Mononuclear cell (primary cell): ENCODE data around the gene INAFM1. TPM values are rescaled to one million over a fixed set of nuclear protein-coding genes. Genes with fewer than 3 reads are reported as not detected.

ENCODE experiments used
- H3K27me3 ChIP-seq: 2 replicates; pipeline ENCODE4 v1.6.0; 2011; ENCODE audit warnings: low read length, control low read depth; ENCODE audit not compliant: insufficient read depth
- H3K4me1 ChIP-seq: 2 replicates; pipeline ENCODE4 v1.5.1; 2011; ENCODE audit warnings: mild to moderate bottlenecking, low read length, control low read depth; ENCODE audit not compliant: insufficient read depth
- H3K4me3 ChIP-seq: 2 replicates; pipeline ENCODE4 v1.5.1; 2011; ENCODE audit warnings: mild to moderate bottlenecking, low read length, moderate library complexity
- H3K9me3 ChIP-seq: 2 replicates; pipeline ENCODE4 v1.5.1; 2011; ENCODE audit warnings: low read depth, mild to moderate bottlenecking, control low read depth, low read length
- total RNA-seq: library from RNA; depleted of rRNA; stranded (reverse); fragments of >200 nt; gene quantifications from one replicate; pipeline ENCODE4 v1.2.3, GENCODE V29; 2012

INAFM1 gene
- total RNA-seq, 1 donor, result 1.4 TPM

GRCh38 chr19:47309608-47310007, 34.9 kb downstream of the INAFM1 start, which contains the start of gene C5AR1:
Gene C5AR1, plus strand, starts transcription at chr19:47309861. Its CDS starts 35 bp downstream, at chr19:47309896.
- no peaks in the 10 kb centered on the region for H3K9me3 ChIP-seq
- no peaks in the 10 kb centered on the region for H3K27me3 ChIP-seq
- H3K4me1 ChIP-seq, result peaks cover 60% of the 10 kb centered on the region
- H3K4me3 ChIP-seq, result peak within 1 kb of the TSS; percentile 50

GRCh38 chr19:47310323-47310722, 35.6 kb downstream of the INAFM1 start:
- peaks cover 63% of the 10 kb centered on the region for H3K4me1 ChIP-seq

GRCh38 chr19:47310819-47311218, 36.1 kb downstream of the INAFM1 start:
- Histone ChIP-seq H3K27me3 (no peaks in the 10 kb centered on the region), H3K4me1 (peaks cover 63% of the 10 kb centered on the region), H3K4me3 (peak overlapping the region; percentile 50), H3K9me3 (no peaks in the 10 kb centered on the region)

More at GRCh38 chr19:47310323-47310722, 35.6 kb downstream of the INAFM1 start:
- H3K27me3 ChIP-seq, result no peaks in the 10 kb centered on the region
- no peaks in the 10 kb centered on the region for H3K9me3 ChIP-seq
- H3K4me3 ChIP-seq, result peak overlapping the region; percentile 50

- peak overlapping the region; percentile 50 for H3K4me3 ChIP-seq
- peaks cover 75% of the 10 kb centered on the region for H3K4me1 ChIP-seq
- no peaks in the 10 kb centered on the region for H3K9me3 ChIP-seq
- H3K27me3 ChIP-seq, result peaks cover 2% of the 10 kb centered on the region
These were observed 37.8 kb downstream of the INAFM1 start for GRCh38 chr19:47312366-47313006.

- H3K4me3 ChIP-seq, result no peak overlapping the region
- H3K9me3 ChIP-seq, result no peaks in the 10 kb centered on the region
- peaks cover 2% of the 10 kb centered on the region for H3K27me3 ChIP-seq
- peaks cover 69% of the 10 kb centered on the region for H3K4me1 ChIP-seq
These were observed 39.1 kb downstream of the INAFM1 start for GRCh38 chr19:47313754-47314295.

GRCh38 chr19:47315125-47315821, 40.6 kb downstream of the INAFM1 start:
- no peaks in the 10 kb centered on the region for H3K9me3 ChIP-seq
- H3K4me3 ChIP-seq, result no peak overlapping the region
- H3K27me3 ChIP-seq, result peaks cover 2% of the 10 kb centered on the region
- H3K4me1 ChIP-seq, result peaks cover 61% of the 10 kb centered on the region

- peaks cover 65% of the 10 kb centered on the region for H3K4me1 ChIP-seq
- H3K27me3 ChIP-seq, result peaks cover 2% of the 10 kb centered on the region
- no peaks in the 10 kb centered on the region for H3K9me3 ChIP-seq
- H3K4me3 ChIP-seq, result no peak overlapping the region
These were observed 41.8 kb downstream of the INAFM1 start for GRCh38 chr19:47316513-47316912.

- H3K9me3 ChIP-seq, result no peaks in the 10 kb centered on the region
- peaks cover 2% of the 10 kb centered on the region for H3K27me3 ChIP-seq
- H3K4me3 ChIP-seq, result no peak overlapping the region
- H3K4me1 ChIP-seq, result peaks cover 67% of the 10 kb centered on the region
These were observed 45.5 kb downstream of the INAFM1 start for GRCh38 chr19:47319923-47320871.

- Histone ChIP-seq H3K4me3 (no peak overlapping the region), H3K27me3 (peaks cover 2% of the 10 kb centered on the region), H3K4me1 (peaks cover 59% of the 10 kb centered on the region), H3K9me3 (no peaks in the 10 kb centered on the region)
These were observed 46.9 kb downstream of the INAFM1 start for GRCh38 chr19:47321630-47322029.

- no peaks in the 10 kb centered on the region for H3K9me3 ChIP-seq
- H3K27me3 ChIP-seq, result no peaks in the 10 kb centered on the region
- peaks cover 55% of the 10 kb centered on the region for H3K4me1 ChIP-seq
- no peak overlapping the region for H3K4me3 ChIP-seq
These were observed 47.4 kb downstream of the INAFM1 start for GRCh38 chr19:47322058-47322457.

- no peak overlapping the region for H3K4me3 ChIP-seq
- no peaks in the 10 kb centered on the region for H3K9me3 ChIP-seq
- H3K27me3 ChIP-seq, result no peaks in the 10 kb centered on the region
- H3K4me1 ChIP-seq, result peaks cover 55% of the 10 kb centered on the region
These were observed 48.7 kb downstream of the INAFM1 start for GRCh38 chr19:47323409-47323808.

GRCh38 chr19:47323872-47324271, 49.2 kb downstream of the INAFM1 start:
- H3K4me3 ChIP-seq, result no peak overlapping the region
- H3K27me3 ChIP-seq, result no peaks in the 10 kb centered on the region
- H3K4me1 ChIP-seq, result peaks cover 55% of the 10 kb centered on the region
- no peaks in the 10 kb centered on the region for H3K9me3 ChIP-seq

GRCh38 chr19:47324502-47324901, 49.8 kb downstream of the INAFM1 start:
- Histone ChIP-seq H3K27me3 (no peaks in the 10 kb centered on the region), H3K4me3 (no peak overlapping the region), H3K9me3 (no peaks in the 10 kb centered on the region), H3K4me1 (peaks cover 59% of the 10 kb centered on the region)
